Kidney (tissue), 14 donors: ENCODE results near the gene UGDH. TPM values are rescaled to one million over a fixed set of nuclear protein-coding genes. Genes with fewer than 3 reads are reported as not detected.
A peak's percentile ranks its signal among the peaks of the same experiment; 100 is the strongest.
"Not testable (repeated sequence)": the region's sequence is repeated elsewhere in the genome, so short reads cannot be mapped to it uniquely, and the experiment has no call there.

Experiments used
- DNase-seq, 5 donors: peaks; one replicate each; pipeline ENCODE4 v3.0.0-alpha.2; 2013 to 2020
- FAIRE-seq: peaks from 2 replicates; lab custom pipeline; 2012; peaks lifted over from hg19 to GRCh38; lab: Jason Lieb, UNC
- H3K27ac ChIP-seq, 2 donors: one replicate each; pipeline ENCODE4 v1.7.0; 2013; ENCODE audit warnings: low read depth in 2 of 2, low read length in 2 of 2, inconsistent platforms in 1 of 2
- H3K27me3 ChIP-seq: one replicate; pipeline ENCODE4 v1.7.1; 2013; ENCODE audit warnings: low read length, inconsistent platforms; ENCODE audit not compliant: control insufficient read depth, insufficient read depth
- H3K36me3 ChIP-seq, 3 donors: one replicate each; pipeline versions ENCODE4 v1.7.0 to v1.7.1; 2013; ENCODE audit warnings: low read length in 3 of 3, control low read depth in 1 of 3, inconsistent platforms in 1 of 3; ENCODE audit not compliant: insufficient read depth in 3 of 3, control insufficient read depth in 2 of 3
- H3K4me1 ChIP-seq, 3 donors: one replicate each; pipeline versions ENCODE4 v1.7.0 to v1.7.1; 2013; ENCODE audit warnings: low read length in 3 of 3, inconsistent platforms in 1 of 3, low read depth in 1 of 3; ENCODE audit not compliant: control insufficient read depth in 2 of 3, insufficient read depth in 2 of 3
- H3K4me3 ChIP-seq, 3 donors: one replicate each; pipeline versions ENCODE4 v1.7.0 to v1.8.1; 2013; ENCODE audit warnings: low read length in 3 of 3, control low read depth in 1 of 3, inconsistent platforms in 1 of 3
- H3K9ac ChIP-seq, 3 donors: one replicate each; pipeline versions ENCODE4 v1.7.0 to v1.7.1; 2013; ENCODE audit warnings: low read length in 3 of 3, control low read depth in 1 of 3, inconsistent platforms in 1 of 3
- H3K9me3 ChIP-seq, 3 donors: one replicate each; pipeline versions ENCODE4 v1.7.0 to v1.7.1; 2013; ENCODE audit warnings: low read length in 3 of 3, control low read depth in 1 of 3, inconsistent platforms in 1 of 3; ENCODE audit not compliant: control insufficient read depth in 2 of 3, insufficient read depth in 1 of 3
- intact Hi-C: fragments of 100-400 bp; cut with DNase I; formaldehyde crosslinking; loops from one replicate; pipeline ENCODE4 v1.11.1; 2022
- polyA plus RNA-seq: library from polyadenylated mRNA; stranded (reverse); fragments of 350-450 nt; fragmentation: Illumina TruSeq; extraction: RNeasy Lipid Tissue Mini Kit (QIAGEN cat#74804); gene quantifications from one replicate; pipeline ENCODE4 v1.2.3, GENCODE V29; 2014; ENCODE audit warnings: low read depth, low replicate concordance; ENCODE audit not compliant: insufficient read depth
- total RNA-seq: library from RNA; stranded (reverse); fragmentation: NEBNext Ultra II Directional; extraction: Animal tissue kit (Norgen Biotek cat#: 25700); gene quantifications from one replicate; pipeline ENCODE4 v1.2.1, GENCODE V29; 2021
- TF ChIP-seq, protein P1 (sequence below): IDR thresholded peaks from 3 replicates; pipeline ENCODE4 v1.5.1; 2012; ENCODE audit warnings: mild to moderate bottlenecking, moderate library complexity, borderline replicate concordance; ENCODE audit not compliant: insufficient read depth; ENCODE audit errors: extremely low read depth
- donor health status: control.
- donor health status: control.
- donor health status: control.
- donor health status: control.
- donor health status: control.
- donor health status: DM: yes; HTN: yes; CAD: no.
- donor health status: Normal renal cell carcinoma (clear cell type).

The UGDH gene
- total and polyA plus RNA-seq, 2 donors from 2014 or later = 28.2 to 79.4 TPM

DNA sequence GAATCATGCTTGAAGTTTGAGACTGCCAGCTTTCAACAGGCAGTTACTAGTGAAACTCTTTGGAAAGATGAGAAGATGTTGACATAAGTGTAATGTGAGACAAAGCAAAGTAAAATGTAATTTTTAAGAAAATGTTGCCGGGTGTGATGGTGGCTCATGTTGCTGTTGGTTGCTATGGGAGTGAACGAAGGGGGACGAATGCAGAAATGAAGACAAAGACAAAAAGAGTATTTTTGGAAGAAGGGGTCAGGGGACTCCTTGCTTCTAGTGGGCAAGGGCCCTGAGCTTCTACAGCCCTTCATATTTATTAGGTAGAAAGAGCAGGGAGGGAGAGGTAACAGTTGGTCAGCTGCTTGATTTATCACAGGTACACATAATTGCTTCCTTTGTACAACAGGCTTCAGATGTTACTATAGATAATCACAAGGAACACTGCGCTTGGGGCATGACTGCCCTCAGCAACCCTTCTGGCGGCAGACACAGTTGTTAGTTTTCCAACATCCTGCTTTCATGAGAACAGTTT lies 11.9 kb upstream of the UGDH start:
- H3K4me1 ChIP-seq = peaks cover 19 to 36% (median 21%) of the 10 kb centered on the region in 3 donors
- no peak overlapping the region for H3K9ac ChIP-seq
- intact Hi-C loops = no loop called here
- H3K9me3 ChIP-seq = no peaks in the 10 kb centered on the region
- FAIRE-seq (no peak), DNase-seq (peak in 4 of 5 donors; percentile 46 to 78 (median 64))
- H3K27ac ChIP-seq = no peak overlapping the region
- H3K4me3 ChIP-seq = no peak overlapping the region
- H3K36me3 ChIP-seq = peaks cover 0 to 5% (median 0%) of the 10 kb centered on the region in 3 donors
- TF ChIP-seq, protein P1, sequence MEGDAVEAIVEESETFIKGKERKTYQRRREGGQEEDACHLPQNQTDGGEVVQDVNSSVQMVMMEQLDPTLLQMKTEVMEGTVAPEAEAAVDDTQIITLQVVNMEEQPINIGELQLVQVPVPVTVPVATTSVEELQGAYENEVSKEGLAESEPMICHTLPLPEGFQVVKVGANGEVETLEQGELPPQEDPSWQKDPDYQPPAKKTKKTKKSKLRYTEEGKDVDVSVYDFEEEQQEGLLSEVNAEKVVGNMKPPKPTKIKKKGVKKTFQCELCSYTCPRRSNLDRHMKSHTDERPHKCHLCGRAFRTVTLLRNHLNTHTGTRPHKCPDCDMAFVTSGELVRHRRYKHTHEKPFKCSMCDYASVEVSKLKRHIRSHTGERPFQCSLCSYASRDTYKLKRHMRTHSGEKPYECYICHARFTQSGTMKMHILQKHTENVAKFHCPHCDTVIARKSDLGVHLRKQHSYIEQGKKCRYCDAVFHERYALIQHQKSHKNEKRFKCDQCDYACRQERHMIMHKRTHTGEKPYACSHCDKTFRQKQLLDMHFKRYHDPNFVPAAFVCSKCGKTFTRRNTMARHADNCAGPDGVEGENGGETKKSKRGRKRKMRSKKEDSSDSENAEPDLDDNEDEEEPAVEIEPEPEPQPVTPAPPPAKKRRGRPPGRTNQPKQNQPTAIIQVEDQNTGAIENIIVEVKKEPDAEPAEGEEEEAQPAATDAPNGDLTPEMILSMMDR = no peak
- no peaks in the 10 kb centered on the region for H3K27me3 ChIP-seq

DNA sequence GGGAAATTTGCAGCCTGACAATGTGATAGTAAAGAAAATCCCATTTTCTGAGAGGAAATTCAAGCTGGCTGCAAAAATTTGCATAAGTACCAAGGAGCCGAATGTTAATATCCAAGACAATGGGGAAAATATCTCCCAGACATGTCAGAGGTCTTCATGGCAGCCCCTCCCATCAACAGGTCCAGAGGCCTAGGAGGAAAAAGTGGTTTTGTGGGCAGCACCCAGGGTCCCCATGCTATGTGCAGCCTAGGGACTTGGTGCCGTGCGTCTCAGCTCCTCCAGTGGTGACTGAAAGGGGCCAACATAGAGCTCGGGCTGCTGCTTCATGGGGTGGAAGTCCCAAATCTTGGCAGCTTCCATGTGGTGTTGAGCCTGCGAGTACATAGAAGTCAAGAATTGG lies 6.3 kb upstream of the UGDH start:
- Histone ChIP-seq H3K9ac (no peak overlapping the region), H3K4me3 (no peak overlapping the region), H3K27me3 (no peaks in the 10 kb centered on the region), H3K27ac (no peak overlapping the region), H3K4me1 (peaks cover 0 to 5% (median 0%) of the 10 kb centered on the region in 3 donors), H3K9me3 (no peaks in the 10 kb centered on the region), H3K36me3 (peaks cover 0 to 17% (median 0%) of the 10 kb centered on the region in 3 donors)
- FAIRE-seq (no peak), DNase-seq (no peak)
- TF ChIP-seq, protein P1 = no peak
- intact Hi-C loops = no loop called here

DNA sequence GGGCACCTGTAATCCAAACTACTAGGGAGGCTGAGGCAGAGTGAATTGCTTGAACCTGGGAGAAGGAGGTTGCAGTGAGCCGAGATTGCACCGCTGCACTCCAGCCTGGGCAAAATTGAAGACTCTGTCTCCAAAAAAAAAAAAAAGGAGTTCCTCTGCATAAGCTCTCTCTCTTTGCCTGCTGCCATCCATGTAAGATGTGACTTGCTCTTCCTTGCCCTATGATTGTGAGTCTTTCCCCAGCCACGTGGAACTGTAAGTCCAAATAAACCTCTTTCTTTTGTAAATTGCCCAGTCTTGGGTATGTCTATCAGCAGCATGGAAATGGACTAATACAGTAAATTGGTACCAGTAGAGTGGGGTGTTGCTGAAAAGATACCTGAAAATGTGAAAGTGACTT lies 5.0 kb upstream of the UGDH start:
- H3K9me3 ChIP-seq, H3K27me3 ChIP-seq, H3K9ac ChIP-seq, H3K27ac ChIP-seq, DNase-seq, intact Hi-C loops, H3K4me3 ChIP-seq, FAIRE-seq, H3K4me1 ChIP-seq: not testable (repeated sequence)
- H3K36me3 ChIP-seq = peaks cover 0 to 17% (median 0%) of the 10 kb centered on the region in 3 donors

DNA sequence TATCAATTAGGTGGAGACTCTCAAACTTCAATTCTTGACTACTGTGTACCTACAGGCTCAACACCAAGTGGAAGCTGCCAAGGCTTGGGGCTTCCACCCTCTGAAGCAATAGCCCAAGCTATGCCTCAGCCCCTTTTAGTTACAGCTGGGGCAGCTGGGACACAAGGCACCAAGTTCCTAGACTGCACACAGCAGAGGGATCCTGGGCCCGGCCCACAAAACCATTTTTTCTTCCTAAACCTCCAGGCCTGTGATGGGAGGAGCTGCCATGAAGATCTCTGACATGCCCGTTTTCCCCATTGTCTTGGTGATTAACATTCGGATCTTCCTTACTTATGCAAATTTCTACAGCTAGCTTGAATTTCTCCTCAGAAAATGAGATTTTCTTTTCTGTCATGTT lies 3.4 kb upstream of the UGDH start:
- Histone ChIP-seq H3K9me3 (no peaks in the 10 kb centered on the region), H3K27ac (no peak overlapping the region), H3K27me3 (no peaks in the 10 kb centered on the region), H3K4me1 (peaks cover 0 to 5% (median 4%) of the 10 kb centered on the region in 3 donors), H3K4me3 (no peak overlapping the region), H3K9ac (no peak overlapping the region), H3K36me3 (peaks cover 0 to 17% (median 0%) of the 10 kb centered on the region in 3 donors)
- TF ChIP-seq, protein P1 = no peak
- DNase-seq (no peak), FAIRE-seq (no peak)
- intact Hi-C loops = no loop called here
